Measurements from ENCODE around the gene MAPKAPK3.

- TF ChIP-seq EZH2 (IDR thresholded peaks at IDR 0.05; ENCODE audit: borderline replicate concordance) (no peak), CTCF (IDR thresholded peaks at IDR 0.05; ENCODE audit: poor library complexity) (no peak)
Observed at GRCh38 chr3:50570508-50571279, 46.3 kb upstream of the MAPKAPK3 start.

All from hepatocyte (in vitro differentiated cells).